ENCODE results near the gene SGCD.

The SGCD gene

DNA sequence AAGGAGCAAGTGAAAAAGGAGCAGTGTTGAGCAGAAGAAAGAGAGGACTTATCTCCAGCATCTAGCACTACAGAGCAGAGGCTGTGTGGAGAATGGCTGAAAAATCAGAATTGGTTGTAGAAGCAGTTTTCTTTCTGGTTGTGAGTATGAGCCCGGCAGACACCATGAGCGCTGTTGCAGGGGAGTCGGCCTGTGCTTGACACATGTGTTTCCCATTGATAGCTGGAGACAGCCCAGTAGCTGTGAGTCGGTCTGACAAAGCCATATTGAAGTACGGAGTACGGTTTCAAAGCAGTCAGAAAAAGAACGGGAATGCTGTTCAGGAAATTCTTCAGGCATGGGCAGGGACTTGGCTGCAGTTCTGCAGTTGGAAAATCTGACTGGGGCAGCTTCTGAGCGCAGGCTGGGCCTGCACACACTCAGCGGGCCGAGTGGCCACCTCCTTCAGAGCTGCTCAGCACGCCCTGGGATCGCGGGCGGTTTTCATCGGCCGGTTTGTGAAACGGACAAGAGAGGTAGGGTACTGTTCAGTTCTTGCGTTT lies at the start of gene SGCD:
SGCD (plus strand) TSS at position 447 of the 542 bp plus-strand sequence.
- DNase-seq (ENCODE audit: low read depth, low spot score): peak; percentile 77
- in situ Hi-C loops (cut with HindIII; ENCODE audit: low sequenced_read_pairs): no loop called here
- H3K4me3 ChIP-seq (ENCODE audit: low read depth, low read length): peak within 1 kb of the TSS; percentile 36
- TF ChIP-seq, protein P1, sequence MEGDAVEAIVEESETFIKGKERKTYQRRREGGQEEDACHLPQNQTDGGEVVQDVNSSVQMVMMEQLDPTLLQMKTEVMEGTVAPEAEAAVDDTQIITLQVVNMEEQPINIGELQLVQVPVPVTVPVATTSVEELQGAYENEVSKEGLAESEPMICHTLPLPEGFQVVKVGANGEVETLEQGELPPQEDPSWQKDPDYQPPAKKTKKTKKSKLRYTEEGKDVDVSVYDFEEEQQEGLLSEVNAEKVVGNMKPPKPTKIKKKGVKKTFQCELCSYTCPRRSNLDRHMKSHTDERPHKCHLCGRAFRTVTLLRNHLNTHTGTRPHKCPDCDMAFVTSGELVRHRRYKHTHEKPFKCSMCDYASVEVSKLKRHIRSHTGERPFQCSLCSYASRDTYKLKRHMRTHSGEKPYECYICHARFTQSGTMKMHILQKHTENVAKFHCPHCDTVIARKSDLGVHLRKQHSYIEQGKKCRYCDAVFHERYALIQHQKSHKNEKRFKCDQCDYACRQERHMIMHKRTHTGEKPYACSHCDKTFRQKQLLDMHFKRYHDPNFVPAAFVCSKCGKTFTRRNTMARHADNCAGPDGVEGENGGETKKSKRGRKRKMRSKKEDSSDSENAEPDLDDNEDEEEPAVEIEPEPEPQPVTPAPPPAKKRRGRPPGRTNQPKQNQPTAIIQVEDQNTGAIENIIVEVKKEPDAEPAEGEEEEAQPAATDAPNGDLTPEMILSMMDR (IDR thresholded peaks at IDR 0.05; ENCODE audit: low read depth, low read length): peak; percentile 4

DNA sequence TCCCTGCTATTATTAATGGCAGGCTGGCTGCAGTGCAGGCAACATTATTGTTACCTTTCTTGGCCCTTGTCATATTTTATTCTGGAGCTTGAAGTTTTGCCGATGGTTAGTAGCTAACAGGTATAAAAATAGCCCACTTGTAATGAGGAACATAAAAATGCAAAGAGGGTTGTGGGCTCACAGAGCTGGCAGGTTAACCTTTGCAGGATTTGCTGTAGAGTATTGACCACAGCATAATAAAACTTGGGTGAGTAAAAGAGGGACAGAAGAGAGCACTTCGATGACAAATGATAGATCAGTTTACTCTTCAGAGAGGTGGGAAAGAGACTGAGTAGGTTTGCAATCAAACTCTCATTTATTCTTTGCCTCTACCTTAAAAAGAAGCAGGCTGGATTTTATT lies 49.7 kb upstream of the SGCD start:
- TF ChIP-seq, protein P1 (IDR thresholded peaks at IDR 0.05; ENCODE audit: low read depth, low read length): no peak
- DNase-seq (ENCODE audit: low read depth, low spot score): no peak
- no peak overlapping the region for H3K4me3 ChIP-seq (ENCODE audit: low read depth, low read length)
- in situ Hi-C loops (cut with HindIII; ENCODE audit: low sequenced_read_pairs): no loop called here

- in situ Hi-C loops (cut with HindIII; ENCODE audit: low sequenced_read_pairs): no loop called here
- no peak for DNase-seq (ENCODE audit: low read depth, low spot score)
- H3K4me3 ChIP-seq (ENCODE audit: low read depth, low read length): no peak overlapping the region
- TF ChIP-seq, protein P1 (IDR thresholded peaks at IDR 0.05; ENCODE audit: low read depth, low read length): no peak
Observed at GRCh38 chr5:156295431-156295830, 31.5 kb upstream of the SGCD start.

- in situ Hi-C loops (cut with HindIII; ENCODE audit: low sequenced_read_pairs): no loop called here
- H3K4me3 ChIP-seq (ENCODE audit: low read depth, low read length): no peak overlapping the region
- DNase-seq (ENCODE audit: low read depth, low spot score): no peak
- TF ChIP-seq, protein P1 (IDR thresholded peaks at IDR 0.05; ENCODE audit: low read depth, low read length): no peak
Observed at GRCh38 chr5:156310115-156310514, 16.8 kb upstream of the SGCD start.

GRCh38 chr5:156312897-156313694 lies 13.9 kb upstream of the SGCD start:
- TF ChIP-seq, protein P1 (IDR thresholded peaks at IDR 0.05; ENCODE audit: low read depth, low read length): no peak
- H3K4me3 ChIP-seq (ENCODE audit: low read depth, low read length): no peak overlapping the region
- in situ Hi-C loops (cut with HindIII; ENCODE audit: low sequenced_read_pairs): no loop called here
- no peak for DNase-seq (ENCODE audit: low read depth, low spot score)

- no peak overlapping the region for H3K4me3 ChIP-seq (ENCODE audit: low read depth, low read length)
- in situ Hi-C loops (cut with HindIII; ENCODE audit: low sequenced_read_pairs): no loop called here
- TF ChIP-seq, protein P1 (IDR thresholded peaks at IDR 0.05; ENCODE audit: low read depth, low read length): no peak
- DNase-seq (ENCODE audit: low read depth, low spot score): no peak
Observed at GRCh38 chr5:156314416-156314815, 12.5 kb upstream of the SGCD start.

Measured in astrocyte of the spinal cord (primary cell).